NCI-H187 treated with DMSO at 0.1 percent for 48 hours (cell line): ENCODE measurements around the gene RBM47.
"Not testable (repeated sequence)": the region's sequence is repeated elsewhere in the genome, so short reads cannot be mapped to it uniquely, and the experiment has no call there.

Experiments used
- DNase-seq: peaks from one replicate; lab custom pipeline; 2025; lab: John Stamatoyannopoulos, UW

Gene RBM47

GRCh38 chr4:40562208-40562607, 67.5 kb downstream of the RBM47 start:
- no peak for DNase-seq

GRCh38 chr4:40561543-40562177, 68.0 kb downstream of the RBM47 start:
- DNase-seq, result not testable (repeated sequence)

GRCh38 chr4:40559585-40560465, 69.8 kb downstream of the RBM47 start:
- DNase-seq, result no peak

GRCh38 chr4:40557736-40558135, 71.9 kb downstream of the RBM47 start:
- DNase-seq, result no peak

- DNase-seq, result no peak
Measured at GRCh38 chr4:40555176-40555900, 74.3 kb downstream of the RBM47 start.

GRCh38 chr4:40554641-40555040, 75.0 kb downstream of the RBM47 start:
- DNase-seq, result not testable (repeated sequence)

GRCh38 chr4:40553995-40554394, 75.7 kb downstream of the RBM47 start:
- no peak for DNase-seq

GRCh38 chr4:40552536-40552935, 77.1 kb downstream of the RBM47 start:
- no peak for DNase-seq

GRCh38 chr4:40551568-40552136, 78.0 kb downstream of the RBM47 start:
- not testable (repeated sequence) for DNase-seq

GRCh38 chr4:40550948-40551462, 78.7 kb downstream of the RBM47 start:
- DNase-seq, result no peak

GRCh38 chr4:40550196-40550595, 79.5 kb downstream of the RBM47 start:
- DNase-seq, result no peak

- DNase-seq, result no peak
Measured at GRCh38 chr4:40548256-40548655, 81.4 kb downstream of the RBM47 start.

GRCh38 chr4:40547789-40548132, 81.9 kb downstream of the RBM47 start:
- no peak for DNase-seq

GRCh38 chr4:40546969-40547788, 82.5 kb downstream of the RBM47 start:
- no peak for DNase-seq

GRCh38 chr4:40546506-40546905, 83.2 kb downstream of the RBM47 start:
- DNase-seq, result no peak

GRCh38 chr4:40545487-40545886, 84.2 kb downstream of the RBM47 start:
- DNase-seq, result not testable (repeated sequence)

- no peak for DNase-seq
Measured at GRCh38 chr4:40544221-40544620, 85.4 kb downstream of the RBM47 start.

GRCh38 chr4:40540800-40541199, 88.9 kb downstream of the RBM47 start:
- DNase-seq, result no peak

GRCh38 chr4:40536032-40536431, 93.6 kb downstream of the RBM47 start:
- DNase-seq, result no peak

- DNase-seq, result no peak
Measured at GRCh38 chr4:40531636-40532023, 98.0 kb downstream of the RBM47 start.

GRCh38 chr4:40530961-40531635, 98.6 kb downstream of the RBM47 start:
- DNase-seq, result no peak
